SJSA1 (cell line): Measurements from ENCODE around the gene HNRNPA2B1. TPM values are rescaled to one million over a fixed set of nuclear protein-coding genes. Genes with fewer than 3 reads are reported as not detected.

Experiments used
- DNase-seq, 2 experiments: peaks; one replicate each; pipeline ENCODE4 v3.0.0-alpha.2; 2015 to 2020; ENCODE audit warnings: low spot score in 2 of 2, low read depth in 1 of 2
- H3K27ac ChIP-seq: fragments of 250-450 bp; sonication (Bioruptor Pico); 2 replicates; pipeline ENCODE4 v1.5.1; 2020; ENCODE audit warnings: mild to moderate bottlenecking, moderate library complexity
- H3K27me3 ChIP-seq: fragments of 250-450 bp; sonication (Bioruptor Pico); replicated peaks from 2 replicates; pipeline ENCODE4 v1.5.1; 2020; ENCODE audit warnings: mild to moderate bottlenecking, moderate library complexity
- H3K36me3 ChIP-seq: fragments of 250-450 bp; sonication (Bioruptor Pico); 2 replicates; pipeline ENCODE4 v1.5.1; 2020; ENCODE audit warnings: mild to moderate bottlenecking
- H3K4me1 ChIP-seq: fragments of 250-450 bp; sonication (Bioruptor Pico); replicated peaks from 2 replicates; pipeline ENCODE4 v1.6.1; 2021; ENCODE audit warnings: mild to moderate bottlenecking
- H3K4me3 ChIP-seq: fragments of 250-450 bp; sonication (Bioruptor Pico); 2 replicates; pipeline ENCODE4 v1.5.1; 2020; ENCODE audit warnings: mild to moderate bottlenecking
- H3K9me3 ChIP-seq: fragments of 250-450 bp; sonication (Bioruptor Pico); replicated peaks from 2 replicates; pipeline ENCODE4 v1.5.1; 2020; ENCODE audit warnings: mild to moderate bottlenecking
- total RNA-seq: library from RNA; depleted of rRNA; stranded (reverse); fragments of >200 nt; shearing (Covaris generic); gene quantifications from 2 replicates; pipeline ENCODE4 v1.2.3, GENCODE V29; 2014; rRNA removed

HNRNPA2B1 gene
- total RNA-seq, 1 experiment from 2014 or later = 327 TPM

- H3K4me3 ChIP-seq = no peak overlapping the region
- DNase-seq = no peak
Measured at GRCh38 chr7:26147030-26147429, 53.5 kb downstream of the HNRNPA2B1 start.

DNA sequence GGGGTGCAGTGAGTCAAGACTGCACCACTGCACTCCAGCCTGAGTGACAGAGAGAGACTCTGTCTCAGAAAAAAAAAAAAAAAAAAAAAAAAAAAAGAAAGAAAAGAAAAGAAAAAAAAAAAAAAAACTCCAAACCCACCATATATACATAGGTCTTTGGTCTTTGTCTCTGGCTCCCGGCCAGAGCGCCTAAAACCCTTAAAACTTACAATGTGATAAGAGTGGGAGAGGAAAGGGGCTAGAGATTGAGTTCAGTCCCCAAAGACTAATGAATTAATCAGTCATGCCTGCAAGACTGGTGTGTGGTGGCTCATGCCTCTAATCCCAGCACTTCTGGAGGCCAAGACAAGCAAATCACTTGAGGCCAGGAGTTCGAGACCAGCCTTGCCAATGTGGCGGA lies 55.3 kb downstream of the HNRNPA2B1 start:
- no peaks in the 10 kb centered on the region for H3K9me3 ChIP-seq
- no peaks in the 10 kb centered on the region for H3K27me3 ChIP-seq

More at GRCh38 chr7:26147030-26147429, 53.5 kb downstream of the HNRNPA2B1 start:
- H3K27me3 ChIP-seq = no peaks in the 10 kb centered on the region
- H3K27ac ChIP-seq = no peak overlapping the region
- H3K9me3 ChIP-seq = no peaks in the 10 kb centered on the region
- H3K36me3 ChIP-seq = no peaks in the 10 kb centered on the region
- peaks cover 20% of the 10 kb centered on the region for H3K4me1 ChIP-seq

GRCh38 chr7:26144184-26145080 lies 56.1 kb downstream of the HNRNPA2B1 start:
- Histone ChIP-seq H3K27me3 (no peaks in the 10 kb centered on the region), H3K9me3 (no peaks in the 10 kb centered on the region), H3K36me3 (no peaks in the 10 kb centered on the region), H3K4me1 (peaks cover 11% of the 10 kb centered on the region), H3K27ac (no peak overlapping the region), H3K4me3 (no peak overlapping the region)
- DNase-seq = no peak

More for the DNA sequence above, 55.3 kb downstream of the HNRNPA2B1 start:
- Histone ChIP-seq H3K27ac (no peak overlapping the region), H3K36me3 (no peaks in the 10 kb centered on the region), H3K4me3 (no peak overlapping the region), H3K4me1 (peaks cover 11% of the 10 kb centered on the region)
- DNase-seq = no peak

GRCh38 chr7:26143298-26144048 lies 57.1 kb downstream of the HNRNPA2B1 start:
- no peaks in the 10 kb centered on the region for H3K27me3 ChIP-seq
- no peaks in the 10 kb centered on the region for H3K36me3 ChIP-seq
- no peak overlapping the region for H3K4me3 ChIP-seq
- no peak overlapping the region for H3K27ac ChIP-seq
- DNase-seq = peak in 1 of 2 experiments; percentile 37
- H3K9me3 ChIP-seq = no peaks in the 10 kb centered on the region
- peaks cover 11% of the 10 kb centered on the region for H3K4me1 ChIP-seq

GRCh38 chr7:26141077-26141476 lies 59.5 kb downstream of the HNRNPA2B1 start:
- H3K27ac ChIP-seq = no peak overlapping the region
- H3K4me3 ChIP-seq = no peak overlapping the region
- no peaks in the 10 kb centered on the region for H3K27me3 ChIP-seq
- DNase-seq = no peak
- H3K9me3 ChIP-seq = no peaks in the 10 kb centered on the region
- peaks cover 11% of the 10 kb centered on the region for H3K4me1 ChIP-seq
- H3K36me3 ChIP-seq = no peaks in the 10 kb centered on the region

GRCh38 chr7:26140380-26140779 lies 60.2 kb downstream of the HNRNPA2B1 start:
- H3K9me3 ChIP-seq = no peaks in the 10 kb centered on the region
- no peaks in the 10 kb centered on the region for H3K36me3 ChIP-seq
- no peaks in the 10 kb centered on the region for H3K27me3 ChIP-seq
- H3K27ac ChIP-seq = no peak overlapping the region
- H3K4me3 ChIP-seq = no peak overlapping the region
- DNase-seq = no peak
- H3K4me1 ChIP-seq = peaks cover 11% of the 10 kb centered on the region

Other genes starting within 250 kb of the HNRNPA2B1 start
- 14.4 and 17.1 TPM in 2 replicates for gene NFE2L3, start 48.5 kb downstream of the HNRNPA2B1 start, total RNA-seq
- 231 and 246 TPM in 2 replicates for gene CBX3, start 999 bp upstream of the HNRNPA2B1 start, total RNA-seq
- gene SNX10, start 91.1 kb upstream of the HNRNPA2B1 start, total RNA-seq = 0.29 and 1.1 TPM in 2 replicates